Measurements from ENCODE around the gene EHBP1L1.

Gene EHBP1L1

DNA sequence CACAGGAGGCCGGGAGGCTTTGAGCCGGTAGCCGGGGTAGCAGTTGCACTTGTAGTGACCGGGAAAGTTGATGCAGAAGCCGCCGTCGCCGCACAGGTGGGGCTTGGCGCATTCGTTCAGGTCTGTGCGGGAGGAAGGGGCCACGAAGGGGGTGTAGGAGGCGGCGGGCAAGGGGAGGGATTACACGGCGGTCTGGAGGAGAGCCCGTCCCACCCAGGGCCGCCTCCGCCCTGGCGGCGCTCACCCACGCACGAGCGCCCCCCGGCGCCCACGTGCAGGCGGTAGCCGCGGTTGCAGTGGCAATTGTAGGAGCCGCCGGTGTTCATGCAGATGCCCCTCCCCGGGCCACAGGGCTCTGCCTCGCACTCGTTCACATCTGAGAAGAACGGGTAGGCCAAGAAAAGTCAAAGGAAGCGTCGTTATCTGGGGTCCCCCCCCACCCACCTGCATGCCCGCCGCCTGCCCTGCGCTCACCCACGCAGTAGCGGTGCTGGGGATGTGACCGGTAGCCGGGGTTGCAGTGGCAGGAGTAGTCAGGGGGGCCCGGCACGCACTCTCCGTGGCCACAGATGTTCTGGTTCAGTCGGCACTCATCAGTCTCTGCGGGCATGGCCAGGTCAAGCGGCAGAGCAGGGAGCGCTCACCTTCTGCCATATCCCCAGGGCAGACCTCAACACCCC, 28.3 kb upstream of the EHBP1L1 start:
- FAIRE-seq = no peak

DNA sequence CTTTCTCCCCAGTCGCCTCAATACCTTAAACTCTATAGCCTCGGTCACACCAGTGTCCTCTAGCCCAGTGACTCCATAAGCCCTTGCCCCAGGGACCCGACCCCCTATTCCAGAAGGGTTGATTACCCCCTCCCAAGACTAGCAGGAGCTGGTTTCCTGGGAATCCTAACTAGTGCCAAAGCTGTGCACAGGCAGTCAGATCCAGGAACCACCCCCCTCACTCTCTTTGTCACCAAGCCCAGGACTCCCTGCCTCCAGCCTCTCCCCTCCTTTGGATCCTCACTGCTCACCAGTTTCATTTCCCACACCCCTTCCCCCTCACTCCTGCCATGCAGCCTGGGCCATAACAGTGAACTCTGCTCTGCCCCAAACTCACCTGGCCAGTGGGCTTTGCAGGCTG, 27.5 kb upstream of the EHBP1L1 start:
- FAIRE-seq = no peak

DNA sequence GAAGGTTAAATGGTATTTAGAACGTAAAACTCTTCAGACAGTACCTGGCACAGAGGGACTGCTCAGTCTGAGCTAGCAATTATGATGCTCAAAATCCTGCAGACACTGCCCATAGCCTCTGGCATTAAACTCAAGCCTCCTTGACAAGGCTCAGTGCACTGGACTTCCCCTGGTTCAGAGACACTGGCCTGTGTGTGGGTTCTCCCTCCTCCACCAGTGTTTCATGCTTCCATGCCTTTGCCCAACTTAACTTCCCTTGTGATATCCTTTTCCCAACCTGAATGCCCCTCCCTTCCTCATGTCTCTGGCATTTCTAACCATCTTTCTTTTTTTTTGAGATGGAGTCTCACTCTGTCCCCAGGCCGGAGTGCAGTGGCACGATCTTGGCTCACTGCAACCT, 26.8 kb upstream of the EHBP1L1 start:
- no peak for FAIRE-seq

DNA sequence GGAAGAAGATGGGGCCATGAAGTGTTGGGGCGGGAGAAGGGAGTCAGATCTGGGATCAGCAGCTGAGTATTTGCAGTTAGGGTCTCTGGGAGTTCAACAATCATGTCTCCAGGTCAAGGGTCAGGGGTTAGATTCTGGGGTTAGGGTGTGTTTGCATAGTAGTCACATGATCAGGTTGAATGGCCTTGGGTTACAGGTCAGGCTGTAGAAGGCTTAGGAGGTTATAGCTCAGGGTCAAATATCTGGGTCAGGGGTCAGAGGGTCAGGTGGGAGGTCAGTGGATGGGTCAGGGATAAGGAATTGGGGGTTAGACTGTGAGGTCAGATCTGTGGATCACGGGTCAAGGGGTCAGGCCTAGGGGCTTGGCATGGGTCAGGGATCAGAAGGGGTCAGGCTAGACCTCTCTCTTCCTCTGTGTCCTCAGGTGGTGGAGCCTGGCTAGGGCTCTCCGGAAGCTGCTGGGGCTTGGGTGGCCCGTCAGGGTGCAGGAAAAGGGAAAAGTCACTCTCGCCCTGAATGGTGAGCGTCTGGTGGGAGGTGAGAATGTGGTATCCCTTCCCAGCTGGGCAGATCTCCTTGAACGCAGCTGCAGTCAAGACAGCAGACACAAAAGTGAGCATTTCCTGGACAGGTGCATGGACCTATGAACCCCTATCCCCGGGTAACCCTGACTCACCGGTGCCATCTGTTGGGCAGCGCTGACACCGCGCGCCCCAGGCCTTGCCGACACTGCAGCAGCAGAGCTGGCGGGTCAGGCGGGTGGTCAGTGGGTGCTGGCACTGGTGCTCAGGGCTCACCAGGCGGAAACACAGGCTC, 24.1 kb upstream of the EHBP1L1 start:
- FAIRE-seq = no peak

DNA sequence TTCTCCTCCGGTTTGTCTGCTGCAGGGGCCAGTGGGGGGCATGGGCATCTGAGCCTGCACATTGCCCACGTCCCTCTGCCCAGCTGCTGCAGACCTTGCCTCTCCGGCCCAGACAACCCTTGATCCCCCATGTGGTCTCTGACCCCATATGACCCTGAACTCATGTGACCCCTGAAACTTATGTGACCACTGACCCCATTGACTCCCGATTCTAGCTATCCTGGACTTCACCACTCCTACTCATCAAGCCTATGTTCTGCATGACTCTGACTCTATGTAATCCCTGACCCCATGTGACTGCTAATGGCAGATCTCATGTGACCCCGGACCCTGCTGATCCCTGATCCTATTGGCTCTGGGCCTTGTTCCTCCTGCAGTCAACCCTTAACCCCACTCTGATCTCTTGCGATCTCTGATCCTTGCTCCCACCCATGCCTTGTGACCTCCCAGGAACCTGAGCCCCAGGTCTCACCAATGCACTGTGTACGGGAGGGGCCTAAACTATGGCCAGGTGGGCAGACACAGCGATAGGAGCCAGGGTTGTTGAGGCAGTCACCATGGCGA, 23.4 kb upstream of the EHBP1L1 start:
- FAIRE-seq = no peak

- FAIRE-seq = peak; percentile 55
These were observed 22.4 kb upstream of the EHBP1L1 start for GRCh38 chr11:65553301-65554001.

GRCh38 chr11:65554057-65554818, 21.6 kb upstream of the EHBP1L1 start:
- FAIRE-seq = no peak

DNA sequence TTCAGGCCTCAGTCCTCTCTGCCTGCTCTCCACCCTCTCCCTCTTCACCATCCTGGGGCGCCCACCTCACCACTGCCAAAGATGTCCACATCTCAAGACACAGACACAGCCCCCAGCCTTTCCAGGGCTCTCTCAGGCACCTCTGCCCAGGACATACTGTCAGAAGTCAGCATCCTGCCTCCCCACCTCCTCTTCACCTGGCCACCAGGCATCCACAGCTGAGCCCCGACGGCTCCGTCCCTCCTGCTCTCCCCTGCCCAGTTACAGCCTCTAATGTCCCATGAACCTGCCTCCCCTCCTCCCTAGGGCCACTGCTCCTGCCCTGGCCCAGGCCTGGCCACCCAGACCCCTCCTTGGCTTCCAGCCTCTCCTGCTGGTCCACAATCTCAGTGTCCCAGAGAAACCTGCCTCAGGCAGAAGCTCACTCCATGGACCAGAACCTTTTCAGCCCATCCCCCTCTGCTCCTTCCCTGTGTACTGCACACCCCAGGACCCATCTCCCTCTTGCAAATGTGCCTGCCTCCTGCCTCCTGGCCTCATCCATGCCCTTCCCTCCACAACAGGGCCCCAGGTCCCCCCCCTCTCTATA, 20.9 kb upstream of the EHBP1L1 start:
- FAIRE-seq = no peak

- no peak for FAIRE-seq
These were observed 20.1 kb upstream of the EHBP1L1 start for GRCh38 chr11:65555693-65556231.

DNA sequence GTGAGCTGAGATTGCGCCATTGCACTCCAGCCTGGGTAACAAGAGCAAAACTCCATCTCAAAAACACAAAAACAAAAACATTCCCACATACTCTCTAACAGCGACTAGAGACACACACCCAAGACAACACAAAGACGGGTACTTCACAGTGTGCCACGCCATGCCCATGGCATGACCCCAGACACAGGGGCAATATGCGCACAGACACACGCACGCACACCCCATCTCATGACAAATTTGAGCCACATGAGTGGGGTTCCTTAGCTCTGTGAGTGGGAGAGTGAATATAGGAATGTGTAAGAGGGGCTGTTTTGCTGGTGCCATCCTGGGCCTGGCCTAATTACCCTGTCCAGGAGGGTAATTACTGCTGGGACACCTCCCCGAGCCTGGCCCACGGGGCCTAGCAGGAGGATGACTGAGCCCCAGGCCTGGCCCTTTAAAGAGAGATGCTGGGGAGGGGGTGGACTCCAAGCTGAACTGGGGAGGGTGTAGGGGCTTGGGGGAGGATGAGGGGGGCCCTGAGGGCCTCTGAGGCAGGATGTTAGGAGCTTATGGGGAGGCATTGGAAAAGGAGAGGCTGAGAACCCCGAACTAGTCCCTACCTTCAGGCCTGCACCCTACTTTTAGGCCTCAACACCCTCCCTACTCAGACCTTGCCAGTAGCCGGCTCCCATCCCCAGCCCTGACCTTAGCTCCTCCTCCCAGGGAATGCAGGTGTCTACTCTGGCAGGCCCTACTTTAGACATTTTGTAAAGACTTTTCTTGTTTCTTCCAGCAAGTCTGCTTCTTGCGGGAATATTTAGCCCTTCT, 19.2 kb upstream of the EHBP1L1 start:
- FAIRE-seq = peak; percentile 11

DNA sequence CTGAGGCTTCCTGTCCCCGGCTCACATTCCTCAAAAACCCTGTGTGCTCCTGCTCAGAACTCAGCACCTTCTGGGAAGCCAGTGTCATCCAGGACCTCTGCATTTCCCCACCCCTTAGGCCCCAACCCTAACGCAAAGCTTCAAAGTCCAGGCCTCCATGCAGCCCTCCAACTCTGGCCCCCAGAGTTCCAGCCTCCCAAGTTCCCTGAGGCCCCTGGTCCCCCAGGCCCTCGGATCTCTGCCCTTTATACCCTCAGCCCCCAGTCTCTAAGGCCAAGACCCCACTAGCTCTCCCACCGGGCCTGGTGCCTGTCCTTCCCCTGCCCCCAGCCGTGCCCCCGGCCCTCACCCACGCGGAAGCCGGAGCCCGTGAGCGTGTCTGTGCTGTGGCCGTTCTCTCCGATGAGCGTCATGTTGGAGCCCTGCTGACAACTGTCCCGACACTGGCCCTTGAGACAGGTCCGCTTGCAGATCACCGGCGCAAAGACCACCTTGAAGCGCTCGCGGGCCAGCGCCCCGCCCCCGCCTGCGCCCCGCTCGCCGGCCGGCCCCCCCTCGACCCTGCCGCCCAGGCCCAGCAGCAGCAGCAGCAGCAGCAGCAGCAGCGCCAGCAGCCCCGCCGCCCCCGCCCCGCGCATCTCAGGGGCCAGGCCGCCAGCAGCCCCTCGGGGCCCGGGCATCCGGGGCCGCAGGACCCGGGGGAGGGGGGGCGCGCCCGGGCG, 18.4 kb upstream of the EHBP1L1 start:
- FAIRE-seq = no peak

GRCh38 chr11:65558002-65558929, 17.6 kb upstream of the EHBP1L1 start, which contains the start of gene LTBP3:
LTBP3 (minus strand) TSS chr11:65558359; CDS start chr11:65557959, 400 bp downstream.
- no peak for FAIRE-seq

DNA sequence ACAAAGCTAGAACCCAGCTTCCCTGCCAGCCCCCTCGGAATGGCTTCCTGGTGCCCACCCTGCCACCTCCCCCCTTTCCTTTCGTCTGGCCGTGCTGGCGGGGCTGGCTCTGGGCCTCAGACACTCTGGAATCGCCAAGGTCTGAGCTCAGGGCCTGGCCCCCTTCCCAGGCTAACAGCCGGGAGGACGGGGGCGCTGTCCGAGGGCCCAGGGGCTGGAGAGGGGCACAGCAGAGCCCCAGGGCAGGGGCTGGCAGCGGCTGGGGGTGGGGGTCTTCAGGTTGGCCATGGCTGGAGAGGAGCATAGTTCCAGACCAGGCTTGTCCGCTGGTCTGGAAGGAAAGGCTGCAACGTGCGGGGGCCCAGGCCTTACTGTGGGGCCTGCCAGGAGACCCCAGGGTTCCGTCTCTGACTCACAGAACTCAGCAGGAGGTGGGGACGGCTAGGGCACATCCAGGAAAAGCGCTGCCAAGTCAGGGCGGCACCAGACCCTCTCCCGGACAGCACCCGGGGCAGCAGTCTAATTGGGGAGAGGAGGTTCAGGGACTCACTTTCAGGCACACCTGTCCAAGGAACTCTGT, 16.8 kb upstream of the EHBP1L1 start:
- FAIRE-seq = no peak

- no peak for FAIRE-seq
These were observed 16.3 kb upstream of the EHBP1L1 start for GRCh38 chr11:65559535-65559934.

DNA sequence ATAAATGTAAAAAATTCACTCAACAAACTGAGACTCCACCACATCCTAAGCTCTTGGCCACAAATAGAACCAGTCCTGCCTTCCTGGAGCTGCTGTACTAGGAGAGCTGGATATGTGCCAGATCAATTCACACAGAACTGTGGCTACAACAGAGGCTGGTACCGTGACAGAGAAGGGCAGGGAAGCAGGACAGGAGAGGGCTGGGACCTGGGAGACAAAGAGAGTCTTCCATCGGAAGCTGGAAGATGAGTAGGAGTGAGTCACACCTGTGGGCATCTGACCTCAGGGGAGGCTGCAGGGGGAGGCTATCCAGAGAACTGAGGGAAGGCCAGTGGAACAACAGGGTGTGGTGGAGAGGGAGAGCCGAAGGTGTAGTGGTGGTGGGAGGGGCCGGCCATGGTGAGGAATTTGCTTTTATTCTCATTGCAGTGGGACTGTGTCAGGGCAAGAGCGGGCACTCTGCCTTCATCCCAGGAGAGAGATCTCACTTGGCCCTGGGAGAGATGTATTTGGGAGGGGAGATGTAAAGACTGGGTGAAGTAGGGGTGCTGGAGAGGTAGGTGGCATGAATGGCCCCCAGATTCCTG, 15.8 kb upstream of the EHBP1L1 start:
- FAIRE-seq = no peak

DNA sequence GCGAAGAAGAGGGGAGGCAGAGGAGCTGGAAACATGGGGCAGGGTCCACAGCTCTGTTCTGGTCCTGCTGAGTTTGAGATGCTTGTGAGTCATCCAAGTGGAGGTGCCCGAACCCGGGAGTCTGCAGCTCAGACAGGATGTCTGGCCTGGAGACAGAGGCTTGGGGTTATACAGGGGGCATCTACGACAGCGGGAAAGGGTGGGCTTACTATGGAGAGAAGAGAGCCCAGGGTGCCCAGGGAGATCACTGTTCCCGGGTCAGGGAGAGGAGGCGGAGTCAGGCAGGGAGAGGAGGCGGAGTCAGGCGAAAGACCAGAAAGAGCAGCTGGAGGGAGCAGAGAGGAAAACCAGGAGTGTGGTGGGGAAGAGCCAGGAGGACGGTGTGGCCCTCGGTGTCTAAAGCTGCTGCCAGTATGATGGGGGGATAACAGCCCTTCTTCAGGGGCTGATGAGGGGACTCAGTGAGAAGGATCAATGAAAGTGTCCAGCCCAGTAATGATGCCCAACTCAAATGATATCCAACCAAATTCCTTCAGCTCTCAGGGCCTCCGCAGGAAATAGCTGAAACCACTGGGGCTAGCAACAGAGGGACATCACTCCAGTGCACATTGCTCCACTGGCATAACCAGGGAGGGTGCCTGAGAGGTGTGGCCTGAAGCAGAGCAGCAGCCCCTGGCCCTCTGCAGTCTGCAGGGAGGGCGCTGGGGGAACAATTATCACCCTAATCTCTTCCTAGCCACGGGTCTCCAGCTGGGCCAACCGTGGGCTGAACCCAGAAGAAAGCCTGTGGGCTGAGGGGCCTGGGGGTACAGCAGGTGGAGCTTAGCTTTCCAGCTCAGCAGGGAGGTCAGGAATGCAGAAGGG, 15.1 kb upstream of the EHBP1L1 start:
- FAIRE-seq = peak; percentile 59

- no peak for FAIRE-seq
These were observed 13.8 kb upstream of the EHBP1L1 start for GRCh38 chr11:65562020-65562419.
